ENCODE results near the gene FXYD5.
"Not testable (repeated sequence)": the region's sequence is repeated elsewhere in the genome, so short reads cannot be mapped to it uniquely, and the experiment has no call there.

The FXYD5 gene

DNA sequence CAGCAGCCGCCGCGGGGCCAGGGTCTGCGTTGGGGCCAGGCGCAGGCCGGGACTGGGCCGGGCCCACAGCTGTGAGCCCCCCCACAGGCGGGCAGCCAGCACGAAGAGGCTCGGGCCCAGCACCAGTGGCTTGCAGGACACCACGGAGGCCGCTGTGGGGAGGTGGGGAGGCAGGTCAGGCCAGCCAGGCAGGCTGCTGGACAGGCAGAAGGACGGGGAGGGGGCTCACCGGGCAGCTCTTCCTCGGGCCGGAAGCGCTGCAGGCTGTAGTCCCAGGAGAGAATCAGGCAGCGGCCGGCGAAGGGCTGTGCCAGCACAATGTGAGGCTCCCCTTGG is 27.9 kb upstream of the FXYD5 start:
- Histone ChIP-seq H3K27me3 (replicated peaks; ENCODE audit: control insufficient read depth, insufficient read depth, low read length) (no peaks in the 10 kb centered on the region; the same call in 1 of the 2 replicates), H3K4me3 (replicated peaks; ENCODE audit: low read depth, low read length) (no peak overlapping the region), H3K36me3 (ENCODE audit: control insufficient read depth, insufficient read depth, low read length) (no peaks in the 10 kb centered on the region)
- TF ChIP-seq, protein P1, sequence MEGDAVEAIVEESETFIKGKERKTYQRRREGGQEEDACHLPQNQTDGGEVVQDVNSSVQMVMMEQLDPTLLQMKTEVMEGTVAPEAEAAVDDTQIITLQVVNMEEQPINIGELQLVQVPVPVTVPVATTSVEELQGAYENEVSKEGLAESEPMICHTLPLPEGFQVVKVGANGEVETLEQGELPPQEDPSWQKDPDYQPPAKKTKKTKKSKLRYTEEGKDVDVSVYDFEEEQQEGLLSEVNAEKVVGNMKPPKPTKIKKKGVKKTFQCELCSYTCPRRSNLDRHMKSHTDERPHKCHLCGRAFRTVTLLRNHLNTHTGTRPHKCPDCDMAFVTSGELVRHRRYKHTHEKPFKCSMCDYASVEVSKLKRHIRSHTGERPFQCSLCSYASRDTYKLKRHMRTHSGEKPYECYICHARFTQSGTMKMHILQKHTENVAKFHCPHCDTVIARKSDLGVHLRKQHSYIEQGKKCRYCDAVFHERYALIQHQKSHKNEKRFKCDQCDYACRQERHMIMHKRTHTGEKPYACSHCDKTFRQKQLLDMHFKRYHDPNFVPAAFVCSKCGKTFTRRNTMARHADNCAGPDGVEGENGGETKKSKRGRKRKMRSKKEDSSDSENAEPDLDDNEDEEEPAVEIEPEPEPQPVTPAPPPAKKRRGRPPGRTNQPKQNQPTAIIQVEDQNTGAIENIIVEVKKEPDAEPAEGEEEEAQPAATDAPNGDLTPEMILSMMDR (IDR thresholded peaks at IDR 0.05; ENCODE audit: insufficient read depth, low read length, poor library complexity, severe bottlenecking), result no peak
- no peak for DNase-seq (ENCODE audit: extremely low read depth, insufficient read length)

DNA sequence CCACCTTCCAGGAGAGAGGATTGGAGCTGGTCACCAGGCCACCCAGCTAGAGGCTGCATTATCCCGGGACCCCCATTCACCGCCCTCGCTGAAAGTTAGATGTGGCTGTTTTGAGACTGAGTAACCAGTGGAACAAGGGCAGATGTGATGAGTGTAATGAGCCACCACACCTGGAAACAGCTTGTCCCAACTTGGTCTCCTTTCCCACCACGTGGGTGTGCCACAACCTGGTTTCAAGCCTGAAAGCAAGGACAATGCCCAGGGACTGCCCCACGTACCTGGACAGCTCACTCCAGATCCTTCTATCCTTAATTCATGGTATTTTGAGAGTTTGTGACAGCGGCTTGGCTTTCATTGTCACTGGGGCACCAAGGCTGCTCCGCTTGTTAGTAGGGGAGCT is 26.7 kb upstream of the FXYD5 start:
- Histone ChIP-seq H3K4me3 (replicated peaks; ENCODE audit: low read depth, low read length) (no peak overlapping the region), H3K27me3 (replicated peaks; ENCODE audit: control insufficient read depth, insufficient read depth, low read length) (no peaks in the 10 kb centered on the region; the same call in 1 of the 2 replicates), H3K36me3 (ENCODE audit: control insufficient read depth, insufficient read depth, low read length) (no peaks in the 10 kb centered on the region)
- no peak for DNase-seq (ENCODE audit: extremely low read depth, insufficient read length)
- TF ChIP-seq, protein P1 (IDR thresholded peaks at IDR 0.05; ENCODE audit: insufficient read depth, low read length, poor library complexity, severe bottlenecking), result no peak

DNA sequence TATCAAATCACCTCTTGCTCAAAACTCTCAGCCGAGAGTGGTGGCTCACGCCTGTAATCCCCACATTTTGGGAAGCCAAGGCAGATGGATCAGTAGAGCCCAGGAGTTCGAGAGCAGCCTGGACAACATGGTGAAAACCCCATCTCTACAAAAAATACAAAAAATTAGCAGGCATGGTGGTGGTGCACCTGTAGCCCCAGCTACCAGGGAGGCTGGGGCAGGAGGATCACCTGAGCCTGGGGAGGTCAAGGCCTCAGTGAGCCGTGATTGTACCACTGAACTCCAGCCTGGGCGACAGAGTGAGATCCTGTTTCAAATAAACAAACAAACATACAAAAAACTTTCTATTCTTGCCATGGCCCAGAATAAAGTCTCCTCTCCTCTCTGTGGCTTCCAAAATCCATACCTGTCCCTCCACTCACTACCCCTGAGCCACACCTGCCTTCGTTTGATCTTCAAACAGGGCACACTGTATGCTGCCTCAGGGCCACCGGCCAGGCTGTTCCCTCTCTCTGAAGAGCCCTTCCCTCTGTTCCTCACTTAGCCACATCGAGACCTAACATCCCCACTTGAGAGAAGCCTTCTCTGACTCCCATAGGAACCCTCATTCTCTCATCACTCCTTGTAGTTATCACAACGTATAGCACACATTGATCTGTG is 26.0 kb upstream of the FXYD5 start:
- Histone ChIP-seq H3K4me3 (replicated peaks; ENCODE audit: low read depth, low read length) (no peak overlapping the region), H3K36me3 (ENCODE audit: control insufficient read depth, insufficient read depth, low read length) (no peaks in the 10 kb centered on the region), H3K27me3 (replicated peaks; ENCODE audit: control insufficient read depth, insufficient read depth, low read length) (no peaks in the 10 kb centered on the region; the same call in 1 of the 2 replicates)
- TF ChIP-seq, protein P1 (IDR thresholded peaks at IDR 0.05; ENCODE audit: insufficient read depth, low read length, poor library complexity, severe bottlenecking), result no peak
- DNase-seq (ENCODE audit: extremely low read depth, insufficient read length), result no peak

DNA sequence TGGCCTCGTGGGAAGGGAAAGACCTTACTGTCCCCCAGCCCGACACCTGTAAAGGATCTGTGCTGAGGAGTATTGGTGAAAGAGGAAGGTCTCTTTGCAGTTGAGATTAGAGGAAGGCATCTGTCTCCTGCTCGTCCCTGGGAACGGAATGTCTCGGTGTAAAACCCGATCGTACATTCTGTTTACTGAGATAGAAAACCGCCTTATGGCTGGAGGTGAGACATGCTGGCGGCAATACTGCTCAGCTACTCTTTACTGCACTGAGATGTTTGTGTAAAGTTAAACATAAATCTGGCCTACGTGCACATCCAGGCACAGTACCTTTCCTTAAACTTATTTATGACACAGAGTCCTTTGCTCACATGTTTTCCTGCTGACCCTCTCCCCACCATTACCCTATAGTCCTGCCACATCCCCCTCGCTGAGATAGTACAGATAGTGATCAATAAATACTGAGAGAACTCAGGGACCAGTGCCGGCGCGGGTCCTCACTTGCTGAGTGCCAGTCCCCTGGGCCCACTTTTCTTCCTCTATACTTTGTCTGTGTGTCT is 24.7 kb upstream of the FXYD5 start:
- not testable (repeated sequence) for DNase-seq (ENCODE audit: extremely low read depth, insufficient read length); H3K4me3 ChIP-seq (replicated peaks; ENCODE audit: low read depth, low read length); H3K36me3 ChIP-seq (ENCODE audit: control insufficient read depth, insufficient read depth, low read length); H3K27me3 ChIP-seq (replicated peaks; ENCODE audit: control insufficient read depth, insufficient read depth, low read length)

DNA sequence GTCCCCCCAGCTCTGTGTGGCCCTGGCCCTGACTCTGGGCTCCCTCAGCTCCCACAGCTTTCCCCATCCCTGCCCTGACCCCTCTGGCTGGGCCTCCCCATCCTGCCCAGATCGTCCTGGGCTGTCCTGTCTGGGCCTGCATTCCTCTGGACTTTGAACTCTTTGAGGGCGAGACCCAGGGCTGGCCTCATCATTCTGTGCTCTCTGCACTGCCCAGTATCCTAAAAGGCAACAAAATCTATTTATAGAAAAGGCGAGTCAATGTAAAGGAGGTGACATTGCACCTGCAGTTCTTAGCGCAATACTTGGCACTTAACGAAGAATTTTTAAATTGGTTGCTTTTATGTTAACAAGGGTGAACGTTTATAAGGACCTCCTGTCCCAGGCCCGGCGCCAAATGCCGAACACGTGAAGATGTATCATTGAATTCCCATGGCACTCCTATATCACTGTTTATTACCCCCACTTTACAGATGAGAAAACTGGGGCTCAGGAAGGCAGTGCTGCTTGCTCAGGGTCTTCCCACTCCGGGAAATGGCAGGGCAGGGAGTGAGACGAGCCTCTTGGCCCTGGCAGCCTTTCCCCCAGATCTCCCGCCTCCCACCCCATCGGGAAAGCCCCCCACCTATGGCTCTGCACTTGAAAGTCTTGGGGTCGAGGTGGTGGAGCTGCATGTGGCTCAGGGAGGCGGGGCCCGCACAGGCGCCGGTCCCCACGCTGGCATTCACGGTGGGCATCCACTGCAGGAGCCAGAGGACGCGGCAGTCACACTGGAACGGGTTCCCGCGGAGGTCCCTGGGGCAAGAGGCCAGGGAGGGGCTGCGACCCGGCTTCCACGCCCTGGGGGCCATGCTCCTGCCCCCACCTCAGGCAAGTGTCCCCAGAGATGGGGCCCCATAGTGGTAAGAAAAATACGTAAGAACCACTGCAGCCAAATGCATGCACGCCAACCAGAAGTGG is 23.5 kb upstream of the FXYD5 start:
- Histone ChIP-seq H3K36me3 (ENCODE audit: control insufficient read depth, insufficient read depth, low read length) (no peaks in the 10 kb centered on the region), H3K27me3 (replicated peaks; ENCODE audit: control insufficient read depth, insufficient read depth, low read length) (no peaks in the 10 kb centered on the region; the same call in 1 of the 2 replicates), H3K4me3 (replicated peaks; ENCODE audit: low read depth, low read length) (no peak overlapping the region)
- TF ChIP-seq, protein P1 (IDR thresholded peaks at IDR 0.05; ENCODE audit: insufficient read depth, low read length, poor library complexity, severe bottlenecking), result no peak
- no peak for DNase-seq (ENCODE audit: extremely low read depth, insufficient read length)

DNA sequence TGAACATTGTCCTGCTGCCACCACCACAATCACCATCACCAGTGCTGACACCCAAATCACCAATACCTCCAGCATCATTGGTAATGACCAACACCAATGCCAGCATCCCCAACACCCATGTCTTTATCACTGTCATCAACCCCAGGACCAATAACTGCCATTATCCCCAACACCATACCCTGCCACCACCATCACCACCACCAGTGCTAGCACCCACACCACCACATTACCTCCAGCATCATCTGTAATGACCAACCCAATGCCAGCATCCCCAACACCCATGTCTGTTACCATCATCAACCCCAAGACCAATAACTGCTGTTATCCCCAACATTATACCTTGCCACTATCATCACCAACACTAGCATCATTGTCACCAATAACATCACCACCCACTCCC is 22.3 kb upstream of the FXYD5 start:
- Histone ChIP-seq H3K36me3 (ENCODE audit: control insufficient read depth, insufficient read depth, low read length) (no peaks in the 10 kb centered on the region), H3K27me3 (replicated peaks; ENCODE audit: control insufficient read depth, insufficient read depth, low read length) (no peaks in the 10 kb centered on the region; the same call in 1 of the 2 replicates), H3K4me3 (replicated peaks; ENCODE audit: low read depth, low read length) (no peak overlapping the region)
- DNase-seq (ENCODE audit: extremely low read depth, insufficient read length), result no peak
- TF ChIP-seq, protein P1 (IDR thresholded peaks at IDR 0.05; ENCODE audit: insufficient read depth, low read length, poor library complexity, severe bottlenecking), result no peak
